ENCODE data around the gene IVD. TPM values are rescaled to one million over a fixed set of nuclear protein-coding genes. Genes with fewer than 3 reads are reported as not detected.

Gene IVD
- total RNA-seq, 2 donors from 2014 or later = 74.1 to 86.1 TPM

DNA sequence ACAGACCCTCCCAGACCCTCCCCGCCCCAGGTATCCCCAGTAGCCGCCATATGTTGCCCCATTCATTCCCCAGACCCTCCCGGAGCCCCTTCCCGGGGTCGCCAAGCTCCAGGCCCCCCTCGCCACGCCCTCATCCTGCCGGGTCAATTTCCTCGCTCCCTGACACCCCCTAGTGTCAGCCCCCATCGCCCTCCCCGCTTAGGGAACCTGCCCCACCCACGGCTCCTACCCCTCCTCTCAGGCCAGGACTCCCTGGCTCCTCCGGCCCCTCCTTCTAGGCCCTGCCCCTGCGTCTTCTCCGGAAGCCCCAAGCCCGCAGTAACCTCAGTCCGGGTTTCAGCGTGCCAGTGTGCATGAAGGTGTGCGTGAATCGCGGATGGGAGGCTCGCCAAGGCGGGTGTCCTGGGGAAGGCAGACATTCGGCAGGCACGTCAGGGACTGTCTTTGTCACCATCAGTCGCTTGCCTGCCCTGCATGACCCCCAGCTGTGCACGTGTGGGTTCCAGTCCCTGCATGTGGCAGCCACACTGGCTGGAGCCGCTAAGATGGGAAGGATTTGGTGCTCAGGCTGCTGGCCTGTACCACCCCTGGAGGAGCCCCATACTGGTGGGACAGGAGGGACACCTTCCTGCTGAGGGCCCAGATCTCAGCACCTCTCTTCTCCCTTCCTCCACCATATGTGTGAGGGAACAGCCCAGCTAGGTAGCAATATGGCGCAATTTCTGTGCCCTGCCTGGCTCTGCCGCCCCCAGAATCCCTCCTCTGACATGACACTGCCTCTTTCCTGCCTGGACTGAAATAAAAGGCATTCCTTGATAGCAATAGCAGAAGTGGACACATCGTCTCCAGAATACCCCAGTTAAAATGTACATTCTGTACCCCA lies 46.9 kb upstream of the IVD start:
- Histone ChIP-seq H3K27ac (no peak overlapping the region), H3K27me3 (no peaks in the 10 kb centered on the region), H3K9ac (ENCODE audit: low read depth in 2 of 2, low read length in 2 of 2) (no peak overlapping the region), H3K9me3 (no peaks in the 10 kb centered on the region), H3K36me3 (no peaks in the 10 kb centered on the region), H3K4me1 (peaks cover 9% of the 10 kb centered on the region), H3K4me3 (peak overlapping the region; percentile 38)
- TF ChIP-seq, protein P1, sequence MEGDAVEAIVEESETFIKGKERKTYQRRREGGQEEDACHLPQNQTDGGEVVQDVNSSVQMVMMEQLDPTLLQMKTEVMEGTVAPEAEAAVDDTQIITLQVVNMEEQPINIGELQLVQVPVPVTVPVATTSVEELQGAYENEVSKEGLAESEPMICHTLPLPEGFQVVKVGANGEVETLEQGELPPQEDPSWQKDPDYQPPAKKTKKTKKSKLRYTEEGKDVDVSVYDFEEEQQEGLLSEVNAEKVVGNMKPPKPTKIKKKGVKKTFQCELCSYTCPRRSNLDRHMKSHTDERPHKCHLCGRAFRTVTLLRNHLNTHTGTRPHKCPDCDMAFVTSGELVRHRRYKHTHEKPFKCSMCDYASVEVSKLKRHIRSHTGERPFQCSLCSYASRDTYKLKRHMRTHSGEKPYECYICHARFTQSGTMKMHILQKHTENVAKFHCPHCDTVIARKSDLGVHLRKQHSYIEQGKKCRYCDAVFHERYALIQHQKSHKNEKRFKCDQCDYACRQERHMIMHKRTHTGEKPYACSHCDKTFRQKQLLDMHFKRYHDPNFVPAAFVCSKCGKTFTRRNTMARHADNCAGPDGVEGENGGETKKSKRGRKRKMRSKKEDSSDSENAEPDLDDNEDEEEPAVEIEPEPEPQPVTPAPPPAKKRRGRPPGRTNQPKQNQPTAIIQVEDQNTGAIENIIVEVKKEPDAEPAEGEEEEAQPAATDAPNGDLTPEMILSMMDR (IDR thresholded peaks at IDR 0.05) = no peak
- peak; percentile 66 for DNase-seq
- intact Hi-C loops (cut with DNase I) = no loop called here

DNA sequence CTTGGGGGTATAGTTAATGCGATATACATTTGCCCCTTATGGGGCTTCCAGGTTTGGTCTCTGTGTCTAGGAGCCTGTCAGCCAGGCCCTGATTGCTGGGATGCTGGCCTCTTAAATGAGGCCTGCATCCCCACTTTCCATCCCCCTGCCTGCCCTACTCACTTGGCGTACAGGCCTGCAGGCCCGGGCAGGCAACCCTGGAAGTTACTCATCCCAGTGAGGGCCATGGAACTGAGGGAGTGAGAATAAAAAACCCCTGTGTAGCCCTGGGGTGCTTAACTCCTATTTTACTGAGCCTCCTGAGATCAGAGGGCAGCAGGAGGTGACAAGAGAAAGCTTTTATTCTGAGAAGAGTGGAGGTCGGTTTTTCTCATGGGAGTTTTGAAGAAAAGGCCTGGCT lies 45.6 kb upstream of the IVD start:
- TF ChIP-seq, protein P1 (IDR thresholded peaks at IDR 0.05) = no peak

DNA sequence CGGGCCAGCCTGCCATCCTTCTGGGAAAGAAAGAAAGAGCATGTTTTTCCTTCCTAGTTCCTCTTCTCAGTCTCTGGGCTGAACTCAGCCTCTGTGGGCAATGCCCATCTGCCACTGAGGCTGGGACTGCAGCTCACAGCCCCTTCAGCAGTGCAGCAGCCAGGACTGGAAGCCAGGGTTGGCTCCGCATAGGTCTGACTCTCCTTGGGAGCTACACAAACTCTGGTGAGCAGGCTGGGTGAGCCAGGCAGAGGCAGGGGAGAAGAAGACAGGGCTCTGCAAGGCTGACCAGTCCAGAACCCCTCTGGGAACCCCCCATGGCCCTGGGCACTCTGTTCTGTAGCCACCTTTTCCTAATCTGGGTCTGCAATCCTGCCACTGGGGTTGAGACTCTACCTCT lies 44.0 kb upstream of the IVD start:
- intact Hi-C loops (cut with DNase I) = no loop called here
- H3K4me3 ChIP-seq = no peak overlapping the region
- H3K27ac ChIP-seq = no peak overlapping the region
- H3K9me3 ChIP-seq = no peaks in the 10 kb centered on the region
- DNase-seq = no peak
- no peaks in the 10 kb centered on the region for H3K27me3 ChIP-seq
- no peak overlapping the region for H3K9ac ChIP-seq (ENCODE audit: low read depth in 2 of 2, low read length in 2 of 2)
- no peaks in the 10 kb centered on the region for H3K4me1 ChIP-seq
- TF ChIP-seq, protein P1 (IDR thresholded peaks at IDR 0.05) = no peak
- H3K36me3 ChIP-seq = no peaks in the 10 kb centered on the region

More for the DNA sequence above, 45.6 kb upstream of the IVD start:
- no peaks in the 10 kb centered on the region for H3K9me3 ChIP-seq
- no peaks in the 10 kb centered on the region for H3K36me3 ChIP-seq
- no peak overlapping the region for H3K9ac ChIP-seq (ENCODE audit: low read depth in 2 of 2, low read length in 2 of 2)
- intact Hi-C loops (cut with DNase I) = no loop called here
- H3K4me3 ChIP-seq = no peak overlapping the region
- H3K27me3 ChIP-seq = no peaks in the 10 kb centered on the region
- no peak overlapping the region for H3K27ac ChIP-seq
- DNase-seq = no peak
- no peaks in the 10 kb centered on the region for H3K4me1 ChIP-seq

DNA sequence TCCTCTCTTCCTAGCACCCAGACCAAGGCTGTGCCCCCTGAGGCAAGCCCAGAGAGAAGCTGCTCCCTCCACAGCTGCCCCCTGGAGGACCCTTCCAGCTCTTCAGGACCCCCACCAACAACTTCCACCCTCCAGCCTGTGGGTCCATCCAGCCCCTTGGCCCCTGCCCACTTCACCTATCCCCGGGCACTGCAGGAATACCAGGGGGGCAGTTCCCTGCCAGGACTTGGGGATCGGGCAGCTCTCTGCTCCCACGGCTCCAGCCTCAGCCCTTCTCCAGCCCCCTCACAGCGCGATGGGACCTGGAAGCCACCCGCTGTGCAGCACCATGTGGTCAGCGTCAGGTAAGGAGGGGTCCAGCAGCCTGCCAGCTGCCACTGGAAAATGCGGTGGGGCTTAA lies 42.0 kb upstream of the IVD start:
- Histone ChIP-seq H3K9ac (ENCODE audit: low read depth in 2 of 2, low read length in 2 of 2) (no peak overlapping the region), H3K27ac (no peak overlapping the region), H3K4me1 (peaks cover 9% of the 10 kb centered on the region), H3K9me3 (no peaks in the 10 kb centered on the region), H3K4me3 (no peak overlapping the region), H3K27me3 (no peaks in the 10 kb centered on the region), H3K36me3 (no peaks in the 10 kb centered on the region)
- no peak for DNase-seq
- intact Hi-C loops (cut with DNase I) = no loop called here
- TF ChIP-seq, protein P1 (IDR thresholded peaks at IDR 0.05) = no peak

DNA sequence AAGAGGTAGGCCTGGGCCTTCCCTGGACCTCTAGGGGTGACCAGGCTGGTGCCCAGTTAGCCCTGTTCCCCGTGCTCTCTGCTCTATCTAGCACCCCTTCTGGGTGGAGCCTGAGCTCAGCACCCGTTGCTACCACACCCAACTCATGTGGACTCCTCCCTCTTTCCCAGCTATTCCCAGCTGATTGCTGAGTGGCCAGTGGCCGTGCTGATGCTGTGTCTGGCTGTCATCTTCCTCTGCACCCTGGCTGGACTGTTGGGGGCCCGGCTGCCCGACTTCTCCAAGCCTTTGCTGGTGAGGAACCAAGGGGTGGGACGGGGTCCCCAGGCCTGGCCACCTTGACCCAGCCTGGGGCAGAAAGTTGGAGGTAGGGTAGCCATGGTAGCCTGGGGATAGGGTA lies 41.3 kb upstream of the IVD start:
- H3K9me3 ChIP-seq = no peaks in the 10 kb centered on the region
- DNase-seq = no peak
- H3K27ac ChIP-seq = no peak overlapping the region
- no peaks in the 10 kb centered on the region for H3K36me3 ChIP-seq
- TF ChIP-seq, protein P1 (IDR thresholded peaks at IDR 0.05) = no peak
- no peak overlapping the region for H3K9ac ChIP-seq (ENCODE audit: low read depth in 2 of 2, low read length in 2 of 2)
- peaks cover 9% of the 10 kb centered on the region for H3K4me1 ChIP-seq
- intact Hi-C loops (cut with DNase I) = no loop called here
- no peaks in the 10 kb centered on the region for H3K27me3 ChIP-seq
- no peak overlapping the region for H3K4me3 ChIP-seq
